ENCODE results near the gene NDUFV2.

Gene NDUFV2

DNA sequence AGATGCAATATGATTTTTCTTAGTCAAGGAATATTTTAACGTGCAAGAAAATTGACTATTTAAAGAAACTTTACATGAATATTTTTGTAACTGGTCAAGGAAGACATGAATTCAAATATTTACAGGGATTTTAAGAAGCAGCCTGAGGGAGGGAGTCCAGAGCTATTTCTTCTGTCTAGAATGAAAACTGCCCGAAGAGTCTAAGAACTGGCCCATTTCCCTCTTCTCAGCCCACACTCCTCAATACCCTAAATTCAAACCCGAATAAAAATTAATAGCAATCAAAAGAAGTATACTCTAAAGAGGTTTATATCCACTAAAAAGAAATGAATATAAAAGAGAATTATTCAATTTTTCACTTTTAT is 6.5 kb upstream of the NDUFV2 start:
- H3K36me3 ChIP-seq, result no peaks in the 10 kb centered on the region
- TF ChIP-seq, protein P1, sequence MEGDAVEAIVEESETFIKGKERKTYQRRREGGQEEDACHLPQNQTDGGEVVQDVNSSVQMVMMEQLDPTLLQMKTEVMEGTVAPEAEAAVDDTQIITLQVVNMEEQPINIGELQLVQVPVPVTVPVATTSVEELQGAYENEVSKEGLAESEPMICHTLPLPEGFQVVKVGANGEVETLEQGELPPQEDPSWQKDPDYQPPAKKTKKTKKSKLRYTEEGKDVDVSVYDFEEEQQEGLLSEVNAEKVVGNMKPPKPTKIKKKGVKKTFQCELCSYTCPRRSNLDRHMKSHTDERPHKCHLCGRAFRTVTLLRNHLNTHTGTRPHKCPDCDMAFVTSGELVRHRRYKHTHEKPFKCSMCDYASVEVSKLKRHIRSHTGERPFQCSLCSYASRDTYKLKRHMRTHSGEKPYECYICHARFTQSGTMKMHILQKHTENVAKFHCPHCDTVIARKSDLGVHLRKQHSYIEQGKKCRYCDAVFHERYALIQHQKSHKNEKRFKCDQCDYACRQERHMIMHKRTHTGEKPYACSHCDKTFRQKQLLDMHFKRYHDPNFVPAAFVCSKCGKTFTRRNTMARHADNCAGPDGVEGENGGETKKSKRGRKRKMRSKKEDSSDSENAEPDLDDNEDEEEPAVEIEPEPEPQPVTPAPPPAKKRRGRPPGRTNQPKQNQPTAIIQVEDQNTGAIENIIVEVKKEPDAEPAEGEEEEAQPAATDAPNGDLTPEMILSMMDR (IDR thresholded peaks at IDR 0.05; ENCODE audit: low read depth, low read length), result no peak
- H3K9me3 ChIP-seq (ENCODE audit: severe bottlenecking), result peaks cover 2% of the 10 kb centered on the region
- H3K27me3 ChIP-seq (ENCODE audit: insufficient read depth, low read depth, severe bottlenecking), result no peaks in the 10 kb centered on the region
- DNase-seq, result no peak
- H3K4me3 ChIP-seq (ENCODE audit: low read depth, low read length), result no peak overlapping the region
- H3K27ac ChIP-seq, result no peak overlapping the region

DNA sequence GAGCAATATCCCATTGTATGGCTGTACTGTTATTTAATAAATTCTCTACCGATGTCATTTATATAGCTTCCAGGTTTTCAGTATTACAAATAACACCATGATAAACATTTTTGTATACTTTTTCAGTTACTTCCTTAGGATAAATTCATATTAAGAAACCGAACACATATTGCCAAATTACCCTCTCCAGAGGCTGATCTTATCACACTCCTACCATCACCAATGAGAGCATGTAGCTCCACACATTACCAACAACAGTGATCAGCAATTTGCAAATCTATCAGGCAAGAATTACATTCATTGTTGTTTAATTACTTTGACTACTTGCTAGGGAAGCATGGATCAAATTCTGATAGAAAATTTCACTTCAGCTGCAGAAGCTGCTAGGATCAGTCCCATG is 5.8 kb upstream of the NDUFV2 start:
- H3K27me3 ChIP-seq (ENCODE audit: insufficient read depth, low read depth, severe bottlenecking), result no peaks in the 10 kb centered on the region
- H3K4me3 ChIP-seq (ENCODE audit: low read depth, low read length), result no peak overlapping the region
- TF ChIP-seq, protein P1 (IDR thresholded peaks at IDR 0.05; ENCODE audit: low read depth, low read length), result no peak
- H3K36me3 ChIP-seq, result no peaks in the 10 kb centered on the region
- H3K9me3 ChIP-seq (ENCODE audit: severe bottlenecking), result peaks cover 2% of the 10 kb centered on the region
- H3K27ac ChIP-seq, result no peak overlapping the region
- DNase-seq, result no peak

DNA sequence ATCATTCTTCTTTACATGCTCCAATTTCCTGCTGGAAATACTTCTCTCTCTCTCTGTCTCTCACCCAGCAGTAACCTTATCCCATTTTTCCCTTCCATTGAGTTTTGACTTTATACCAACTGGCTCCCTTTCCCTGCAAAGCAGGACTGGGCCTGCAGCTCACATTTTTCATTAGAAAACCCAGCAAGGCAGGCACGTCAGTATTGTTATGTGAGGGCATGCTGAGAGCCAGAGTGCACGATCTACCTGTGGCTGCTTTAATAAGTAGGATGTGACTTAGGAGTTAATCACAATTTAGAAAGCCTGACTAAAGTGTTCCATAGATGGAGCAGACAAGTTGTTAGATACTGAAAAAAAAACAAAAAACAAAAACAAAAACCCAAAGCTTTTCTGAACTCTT is 5.2 kb upstream of the NDUFV2 start:
- peaks cover 2% of the 10 kb centered on the region for H3K9me3 ChIP-seq (ENCODE audit: severe bottlenecking)
- H3K27me3 ChIP-seq (ENCODE audit: insufficient read depth, low read depth, severe bottlenecking), result no peaks in the 10 kb centered on the region
- H3K27ac ChIP-seq, result no peak overlapping the region
- no peak overlapping the region for H3K4me3 ChIP-seq (ENCODE audit: low read depth, low read length)
- H3K36me3 ChIP-seq, result no peaks in the 10 kb centered on the region
- TF ChIP-seq, protein P1 (IDR thresholded peaks at IDR 0.05; ENCODE audit: low read depth, low read length), result no peak
- DNase-seq, result no peak

DNA sequence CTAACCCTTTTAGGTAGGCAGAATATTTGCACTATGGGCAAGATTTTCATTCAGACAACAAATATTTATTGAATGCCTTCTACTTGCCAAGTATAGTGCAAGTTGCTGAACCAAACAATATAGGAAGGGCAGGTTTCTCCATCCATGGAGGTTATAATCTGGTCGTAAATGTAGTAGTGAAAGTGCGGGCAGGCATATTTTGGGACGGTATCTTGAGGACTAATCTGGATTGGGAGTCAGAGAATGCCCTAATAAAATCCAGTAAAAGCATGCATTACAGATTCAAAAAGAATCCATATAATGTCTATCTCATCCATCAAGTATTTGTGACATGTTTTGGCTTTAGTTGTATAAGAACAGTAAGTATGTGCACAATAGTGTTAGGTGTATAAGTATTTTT is 1.7 kb upstream of the NDUFV2 start:
- Histone ChIP-seq H3K36me3 (peaks cover 7% of the 10 kb centered on the region), H3K27me3 (ENCODE audit: insufficient read depth, low read depth, severe bottlenecking) (no peaks in the 10 kb centered on the region), H3K9me3 (ENCODE audit: severe bottlenecking) (no peaks in the 10 kb centered on the region), H3K4me3 (ENCODE audit: low read depth, low read length) (no peak overlapping the region; the same call in 1 of the 2 replicates), H3K27ac (no peak overlapping the region)
- TF ChIP-seq, protein P1 (IDR thresholded peaks at IDR 0.05; ENCODE audit: low read depth, low read length), result no peak
- no peak for DNase-seq

DNA sequence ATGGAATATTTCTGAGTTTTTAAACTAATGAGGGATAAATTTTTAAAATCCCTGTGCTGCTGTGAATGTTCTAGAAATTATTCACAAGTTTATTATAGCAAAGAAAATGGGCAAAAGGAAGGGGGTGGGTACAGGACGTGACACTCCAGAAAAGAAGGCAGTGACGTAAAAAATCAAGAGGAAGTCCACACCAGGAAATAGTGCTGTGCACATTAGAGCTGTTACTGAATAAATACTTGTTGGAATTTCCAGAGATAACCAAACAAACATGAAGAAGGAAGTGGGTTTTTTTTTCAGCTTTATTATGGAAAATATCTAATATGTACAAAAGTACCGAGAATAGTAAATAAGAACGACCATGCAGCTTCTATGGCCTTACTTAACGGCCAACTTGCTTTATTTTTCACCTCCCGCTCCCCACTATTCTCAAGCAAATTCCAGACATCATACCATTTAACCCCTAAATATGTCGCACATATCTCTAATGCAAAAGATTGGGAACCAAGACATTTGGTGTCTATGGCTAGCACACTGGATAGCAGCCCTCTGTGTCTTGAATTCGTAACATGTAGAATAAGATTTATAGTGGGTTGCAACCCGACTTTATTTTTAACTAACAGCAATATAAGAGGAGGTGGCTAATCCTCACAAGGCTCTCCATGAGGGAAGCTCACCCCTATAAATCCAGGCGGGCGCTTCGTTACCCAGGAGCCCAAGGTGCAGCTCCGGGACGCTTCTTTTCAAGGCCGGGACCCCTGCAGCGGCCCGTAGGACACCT is 580 bp upstream of the NDUFV2 start:
- TF ChIP-seq, protein P1 (IDR thresholded peaks at IDR 0.05; ENCODE audit: low read depth, low read length), result no peak
- Histone ChIP-seq H3K9me3 (ENCODE audit: severe bottlenecking) (no peaks in the 10 kb centered on the region), H3K4me3 (ENCODE audit: low read depth, low read length) (peak overlapping the region; percentile 83), H3K27ac (peak overlapping the region; percentile 68), H3K36me3 (peaks cover 7% of the 10 kb centered on the region), H3K27me3 (ENCODE audit: insufficient read depth, low read depth, severe bottlenecking) (no peaks in the 10 kb centered on the region)
- DNase-seq, result no peak

Data from WERI-Rb-1 (cell line).